Spleen (tissue), 7 donors: Measurements from ENCODE around the gene MAPKAP1.

Experiments used
- CTCF ChIP-seq, 11 experiments: fragments of 200-600 bp in 7 of 11; fragments of 450-650 bp in 4 of 11; sonication (generic) in 4 of 11; IDR thresholded peaks in 8 of 11; conservative IDR thresholded peaks in 3 of 11; 1 replicate in 7 of 11; 2 replicates in 4 of 11; pipeline versions ENCODE4 v1.4.0 to v1.8.0; 2016 to 2021; ENCODE audit warnings: antibody characterized with exemption in 11 of 11, inconsistent platforms in 4 of 11, mild to moderate bottlenecking in 1 of 11
- POLR2A ChIP-seq, 3 donors: fragments of 450-650 bp; IDR thresholded peaks; one replicate each; pipeline ENCODE4 v1.5.1; 2017; ENCODE audit warnings: antibody characterized with exemption in 3 of 3, mild to moderate bottlenecking in 1 of 3
- POLR2AphosphoS5 ChIP-seq, 3 donors: sonication (generic); formaldehyde crosslinking; IDR thresholded peaks; one replicate each; pipeline ENCODE4 v1.5.1; 2017; ENCODE audit warnings: antibody characterized with exemption in 3 of 3
- donor health status: DM: no; HTN: no; CAD: no; lungs with moderate emphysema.
- donor health status: DM: no; HTN: no; CAD: no.
- donor health status: DM: no; HTN: no; CAD: no.

GRCh38 chr9:125659201-125659840 lies 47.7 kb downstream of the MAPKAP1 start:
- no peak for TF ChIP-seq CTCF (IDR thresholded peaks at IDR 0.05 in 8 of 11, conservative IDR thresholded peaks at IDR 0.05 in 3 of 11)
- no peak for TF ChIP-seq POLR2A (IDR thresholded peaks at IDR 0.05)
- TF ChIP-seq POLR2AphosphoS5 (IDR thresholded peaks at IDR 0.05): no peak
